Kidney tubule cell (primary cell): ENCODE measurements around the gene B4GALNT4.
"Not testable (repeated sequence)": the region's sequence is repeated elsewhere in the genome, so short reads cannot be mapped to it uniquely, and the experiment has no call there.

ENCODE experiments used
- DNase-seq: peaks from one replicate; pipeline ENCODE4 v3.0.0-alpha.2; 2018; ENCODE audit warnings: low spot score

The B4GALNT4 gene

GRCh38 chr11:392102-392777 lies 22.9 kb downstream of the B4GALNT4 start:
- DNase-seq, result no peak

GRCh38 chr11:393219-394033 lies 24.1 kb downstream of the B4GALNT4 start:
- peak; percentile 74 for DNase-seq

- no peak for DNase-seq
These were observed 24.9 kb downstream of the B4GALNT4 start, which contains the start of gene PKP3 for GRCh38 chr11:394034-394857. TSS of gene PKP3 (plus strand) at chr11:394209. CDS start at chr11:394293, 84 bp downstream.

DNA sequence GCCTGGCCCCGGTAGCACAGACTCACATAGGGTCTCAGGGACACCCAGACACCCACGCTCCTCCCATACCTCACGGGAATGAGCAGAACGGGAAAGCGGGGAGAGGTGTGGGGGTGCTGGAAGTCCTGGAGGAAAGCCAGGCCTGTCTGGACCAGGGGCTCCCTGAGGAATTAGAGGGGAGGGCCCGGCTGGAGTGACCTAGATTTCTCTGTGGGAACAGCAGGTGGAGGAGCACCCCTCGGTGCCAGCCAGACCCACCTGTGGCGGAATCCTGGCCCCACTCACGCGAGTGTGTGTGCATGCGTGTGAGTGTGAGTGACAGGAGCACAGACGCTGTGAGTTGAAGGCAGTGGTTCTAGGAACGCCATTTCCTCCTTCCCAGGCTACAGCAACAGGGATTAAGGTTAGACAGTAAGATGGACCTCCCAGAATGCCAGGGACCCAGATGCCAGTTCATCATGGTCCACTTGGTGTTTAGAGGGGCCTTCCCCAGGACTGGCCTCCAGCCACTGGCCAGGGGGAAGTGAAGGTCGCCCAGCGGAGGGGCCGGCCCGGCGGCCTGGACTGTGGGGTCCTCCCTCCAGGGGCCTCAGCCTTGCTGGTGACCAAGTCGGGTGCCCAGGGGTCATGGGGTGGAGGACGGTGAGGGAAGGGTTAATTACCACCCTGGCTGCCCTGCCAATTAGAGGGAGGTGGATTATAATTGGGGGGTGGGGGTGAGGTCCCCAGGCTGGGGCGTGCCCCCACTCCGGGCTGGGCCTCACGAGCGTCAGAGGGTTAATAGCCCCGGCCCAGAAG lies 25.8 kb downstream of the B4GALNT4 start:
- DNase-seq, result no peak

GRCh38 chr11:395866-396265 lies 26.6 kb downstream of the B4GALNT4 start:
- DNase-seq, result no peak

DNA sequence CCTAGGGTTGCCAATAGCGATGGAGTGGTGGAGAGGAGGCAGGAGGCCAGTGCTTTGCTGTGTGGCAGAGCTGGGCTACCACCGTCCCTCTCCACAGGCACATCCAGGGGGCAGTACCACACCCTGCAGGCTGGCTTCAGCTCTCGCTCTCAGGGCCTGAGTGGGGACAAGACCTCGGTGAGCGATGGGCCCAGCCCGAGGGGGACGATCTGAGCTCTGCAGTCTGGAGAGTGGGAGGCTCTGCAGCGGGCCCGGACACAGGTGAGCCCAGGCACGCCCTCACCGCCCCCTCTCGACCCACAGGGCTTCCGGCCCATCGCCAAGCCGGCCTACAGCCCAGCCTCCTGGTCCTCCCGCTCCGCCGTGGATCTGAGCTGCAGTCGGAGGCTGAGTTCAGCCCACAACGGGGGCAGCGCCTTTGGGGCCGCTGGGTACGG lies 27.2 kb downstream of the B4GALNT4 start:
- DNase-seq, result peak; percentile 61

DNA sequence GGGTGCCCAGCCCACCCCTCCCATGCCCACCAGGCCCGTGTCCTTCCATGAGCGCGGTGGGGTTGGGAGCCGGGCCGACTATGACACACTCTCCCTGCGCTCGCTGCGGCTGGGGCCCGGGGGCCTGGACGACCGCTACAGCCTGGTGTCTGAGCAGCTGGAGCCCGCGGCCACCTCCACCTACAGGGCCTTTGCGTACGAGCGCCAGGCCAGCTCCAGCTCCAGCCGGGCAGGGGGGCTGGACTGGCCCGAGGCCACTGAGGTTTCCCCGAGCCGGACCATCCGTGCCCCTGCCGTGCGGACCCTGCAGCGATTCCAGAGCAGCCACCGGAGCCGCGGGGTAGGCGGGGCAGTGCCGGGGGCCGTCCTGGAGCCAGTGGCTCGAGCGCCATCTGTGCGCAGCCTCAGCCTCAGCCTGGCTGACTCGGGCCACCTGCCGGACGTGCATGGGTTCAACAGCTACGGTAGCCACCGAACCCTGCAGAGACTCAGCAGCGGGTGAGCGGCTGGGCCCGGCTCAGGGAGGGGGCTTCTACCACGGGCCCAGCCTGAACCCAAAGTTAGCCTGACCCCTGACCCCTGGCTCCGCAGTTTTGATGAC lies 27.7 kb downstream of the B4GALNT4 start:
- peak; percentile 80 for DNase-seq

GRCh38 chr11:398826-399225 lies 29.5 kb downstream of the B4GALNT4 start:
- DNase-seq, result no peak

GRCh38 chr11:399731-400211 lies 30.5 kb downstream of the B4GALNT4 start:
- DNase-seq, result no peak

DNA sequence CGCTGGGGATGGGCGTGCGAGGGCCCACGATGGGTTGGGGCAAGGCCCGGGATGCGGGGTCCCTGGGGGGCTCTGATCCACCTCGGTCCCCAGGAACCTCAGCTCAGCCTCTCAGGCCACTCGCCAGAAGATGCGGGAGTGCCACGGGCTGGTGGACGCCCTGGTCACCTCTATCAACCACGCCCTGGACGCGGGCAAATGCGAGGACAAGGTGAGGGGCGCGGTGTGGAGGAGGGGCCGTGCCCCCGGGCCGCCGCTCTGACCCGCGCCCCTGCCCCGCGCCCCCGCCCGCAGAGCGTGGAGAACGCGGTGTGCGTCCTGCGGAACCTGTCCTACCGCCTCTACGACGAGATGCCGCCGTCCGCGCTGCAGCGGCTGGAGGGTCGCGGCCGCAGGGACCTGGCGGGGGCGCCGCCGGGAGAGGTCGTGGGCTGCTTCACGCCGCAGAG lies 31.0 kb downstream of the B4GALNT4 start:
- no peak for DNase-seq

GRCh38 chr11:401196-401595 lies 31.9 kb downstream of the B4GALNT4 start:
- DNase-seq, result not testable (repeated sequence)

- no peak for DNase-seq
These were observed 33.9 kb downstream of the B4GALNT4 start for GRCh38 chr11:403021-403760.

GRCh38 chr11:403761-404431 lies 34.6 kb downstream of the B4GALNT4 start:
- no peak for DNase-seq

DNA sequence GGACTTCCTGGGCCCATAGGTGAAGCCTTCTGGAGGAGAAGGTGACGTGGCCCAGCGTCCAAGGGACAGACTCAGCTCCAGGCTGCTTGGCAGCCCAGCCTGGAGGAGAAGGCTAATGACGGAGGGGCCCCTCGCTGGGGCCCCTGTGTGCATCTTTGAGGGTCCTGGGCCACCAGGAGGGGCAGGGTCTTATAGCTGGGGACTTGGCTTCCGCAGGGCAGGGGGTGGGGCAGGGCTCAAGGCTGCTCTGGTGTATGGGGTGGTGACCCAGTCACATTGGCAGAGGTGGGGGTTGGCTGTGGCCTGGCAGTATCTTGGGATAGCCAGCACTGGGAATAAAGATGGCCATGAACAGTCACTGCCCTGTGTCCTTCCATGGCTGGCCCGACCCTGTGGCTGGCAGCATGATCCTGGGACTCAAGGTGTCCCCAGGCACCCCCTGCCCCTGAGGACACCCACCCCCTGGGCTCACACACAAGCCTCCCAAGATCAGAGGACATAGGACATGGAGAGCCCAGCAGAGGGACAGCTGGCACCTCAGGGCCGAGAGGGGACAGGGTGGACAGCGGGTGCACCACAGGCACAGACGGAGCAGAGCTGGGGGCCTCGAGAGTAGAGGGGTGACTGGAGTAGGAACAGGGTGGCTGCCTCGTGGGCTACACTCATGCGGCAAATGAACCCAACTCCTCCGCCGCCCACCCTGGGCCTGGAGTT lies 35.4 kb downstream of the B4GALNT4 start:
- no peak for DNase-seq

GRCh38 chr11:405323-405953 lies 36.1 kb downstream of the B4GALNT4 start:
- DNase-seq, result no peak

DNA sequence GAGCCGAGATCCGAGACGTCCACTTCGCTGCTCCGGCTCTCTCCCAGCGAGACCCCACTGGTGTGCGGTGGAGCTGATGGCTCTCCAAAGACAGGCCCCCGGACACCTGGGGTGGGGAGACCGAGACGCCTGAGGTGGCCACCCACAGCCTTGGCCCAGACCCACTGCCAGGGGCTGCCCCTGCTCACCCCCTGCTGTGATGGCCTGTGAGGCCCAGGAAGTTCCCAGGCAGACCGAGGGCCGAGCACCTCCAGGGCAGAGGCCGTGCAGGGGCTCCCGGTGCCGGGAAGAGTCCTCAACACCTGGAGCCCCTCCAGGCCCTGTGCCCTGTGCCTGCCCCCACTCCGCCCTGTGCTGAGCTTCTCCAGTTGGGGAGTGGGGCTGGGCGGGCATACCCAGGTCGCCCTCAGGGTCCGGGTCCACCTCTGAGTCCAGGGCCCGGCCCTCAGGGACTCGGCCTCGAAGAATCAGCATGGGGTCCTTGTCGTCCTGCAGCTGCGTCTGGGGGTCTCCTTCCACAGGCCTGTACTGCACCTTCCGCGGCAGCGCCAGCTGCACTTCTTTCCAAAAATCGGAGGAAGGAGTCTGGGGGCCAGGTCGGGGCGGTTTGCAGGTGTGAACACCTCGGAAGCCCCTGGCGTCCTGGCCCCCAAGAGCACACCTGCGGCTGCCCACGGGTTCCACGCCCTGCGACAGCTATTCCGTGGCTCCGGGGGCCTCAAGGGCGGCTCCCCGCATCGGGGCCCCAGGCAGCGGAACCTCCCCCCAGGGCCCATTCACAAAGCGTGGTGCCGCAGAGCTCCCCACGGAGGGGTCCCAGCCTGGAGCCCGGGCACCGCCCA lies 36.9 kb downstream of the B4GALNT4 start:
- DNase-seq, result no peak

DNA sequence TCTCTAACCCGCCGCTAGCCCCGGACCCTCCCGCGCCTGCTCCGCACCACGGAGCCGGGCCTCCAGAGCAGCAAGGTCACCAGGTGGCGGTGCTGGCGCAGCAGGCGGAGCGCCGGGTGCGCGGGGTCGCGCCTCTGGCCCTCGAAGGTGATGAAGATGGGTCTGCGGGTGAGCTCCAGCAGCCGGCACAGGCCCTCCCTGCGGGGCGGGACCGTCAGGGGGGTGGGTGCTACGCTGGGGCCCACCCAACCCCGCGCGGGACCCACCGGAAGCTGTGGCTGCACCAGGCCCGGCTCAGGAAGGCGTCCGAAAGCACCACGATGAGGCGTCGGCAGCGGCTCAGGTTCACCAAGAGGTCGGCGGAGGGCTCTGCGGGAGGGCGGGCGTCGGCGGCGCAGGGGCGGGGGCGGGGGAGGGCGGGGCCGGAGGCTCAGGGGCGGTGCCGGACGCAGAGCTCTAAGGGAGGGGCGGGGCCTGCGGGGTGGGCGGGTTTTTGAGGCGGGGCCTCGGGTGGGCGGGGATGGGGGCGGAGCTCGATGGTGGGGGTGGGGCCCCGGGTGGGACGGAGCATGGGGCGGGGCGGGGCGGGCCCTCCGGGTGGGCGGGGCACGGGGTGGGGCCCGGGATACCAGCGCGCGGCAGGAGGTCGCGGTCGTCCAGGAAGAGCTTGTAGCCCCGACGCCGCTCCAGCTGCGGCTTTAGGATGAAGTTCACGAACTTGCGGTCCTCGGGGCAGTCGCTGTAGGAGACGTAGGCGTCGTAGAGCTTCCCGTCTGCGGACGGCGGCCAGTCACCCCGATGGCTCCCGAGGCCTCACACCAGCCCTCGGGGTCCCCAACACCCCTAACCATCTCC lies 37.7 kb downstream of the B4GALNT4 start:
- DNase-seq, result peak; percentile 84
